GM10248 (cell line): ENCODE results near the gene SNAPC2.

Experiments
- CTCF ChIA-PET: fragments of 300-600 bp; sonication (Branson Sonifier 250); formaldehyde crosslinking; extraction: SDS; loops from one replicate; lab custom pipeline; 2021; ENCODE audit warnings: antibody characterized with exemption; lab: Yijun Ruan, JAX
- POLR2A ChIA-PET: fragments of 350-650 bp; sonication (Branson Sonifier 250); formaldehyde crosslinking; extraction: SDS; loops from one replicate; lab custom pipeline; 2020; ENCODE audit warnings: antibody characterized with exemption; lab: Yijun Ruan, JAX
- DNase-seq: peaks from one replicate; pipeline ENCODE4 v3.0.0; 2012; ENCODE audit errors: extremely low spot score
- TF ChIP-seq, protein P1 (sequence below): IDR thresholded peaks from 2 replicates; pipeline ENCODE4 v1.5.1; 2012; ENCODE audit warnings: mild to moderate bottlenecking, low read depth; ENCODE audit errors: extremely low read depth, missing control alignments, control extremely low read depth

Gene SNAPC2

DNA sequence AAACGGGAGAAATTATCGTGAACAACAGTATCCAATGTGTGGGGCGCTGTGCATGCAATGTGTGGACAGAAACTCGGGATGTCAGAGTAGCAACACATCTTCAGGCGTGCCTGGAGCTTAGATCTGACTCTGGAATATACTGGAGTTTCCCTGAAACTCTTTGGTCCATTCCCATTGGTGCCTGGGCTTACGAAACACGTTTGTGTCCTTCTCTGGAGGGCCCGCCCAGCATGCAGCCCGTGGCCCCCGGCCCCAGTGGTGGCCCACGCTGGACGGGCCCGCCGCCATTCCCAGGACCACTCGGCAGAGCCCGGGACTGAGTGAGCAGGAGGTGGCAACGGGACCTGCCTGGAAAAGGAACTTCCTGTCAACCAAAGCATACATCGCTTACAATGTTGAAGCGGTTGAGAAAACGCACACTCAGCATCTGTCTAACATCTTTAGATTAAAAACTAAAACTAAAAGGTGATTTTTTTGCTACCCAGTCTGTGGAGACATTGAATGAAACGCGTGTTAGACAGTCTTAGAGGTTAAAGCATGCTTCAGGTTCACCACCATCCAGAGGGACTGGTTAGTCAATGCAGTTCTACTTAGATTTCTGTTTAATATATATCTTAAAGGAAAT, 42.6 kb downstream of the SNAPC2 start:
- POLR2A ChIA-PET, result no interaction called here
- CTCF ChIA-PET, result no interaction called here
- no peak for DNase-seq
- TF ChIP-seq, protein P1, sequence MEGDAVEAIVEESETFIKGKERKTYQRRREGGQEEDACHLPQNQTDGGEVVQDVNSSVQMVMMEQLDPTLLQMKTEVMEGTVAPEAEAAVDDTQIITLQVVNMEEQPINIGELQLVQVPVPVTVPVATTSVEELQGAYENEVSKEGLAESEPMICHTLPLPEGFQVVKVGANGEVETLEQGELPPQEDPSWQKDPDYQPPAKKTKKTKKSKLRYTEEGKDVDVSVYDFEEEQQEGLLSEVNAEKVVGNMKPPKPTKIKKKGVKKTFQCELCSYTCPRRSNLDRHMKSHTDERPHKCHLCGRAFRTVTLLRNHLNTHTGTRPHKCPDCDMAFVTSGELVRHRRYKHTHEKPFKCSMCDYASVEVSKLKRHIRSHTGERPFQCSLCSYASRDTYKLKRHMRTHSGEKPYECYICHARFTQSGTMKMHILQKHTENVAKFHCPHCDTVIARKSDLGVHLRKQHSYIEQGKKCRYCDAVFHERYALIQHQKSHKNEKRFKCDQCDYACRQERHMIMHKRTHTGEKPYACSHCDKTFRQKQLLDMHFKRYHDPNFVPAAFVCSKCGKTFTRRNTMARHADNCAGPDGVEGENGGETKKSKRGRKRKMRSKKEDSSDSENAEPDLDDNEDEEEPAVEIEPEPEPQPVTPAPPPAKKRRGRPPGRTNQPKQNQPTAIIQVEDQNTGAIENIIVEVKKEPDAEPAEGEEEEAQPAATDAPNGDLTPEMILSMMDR, result no peak

DNA sequence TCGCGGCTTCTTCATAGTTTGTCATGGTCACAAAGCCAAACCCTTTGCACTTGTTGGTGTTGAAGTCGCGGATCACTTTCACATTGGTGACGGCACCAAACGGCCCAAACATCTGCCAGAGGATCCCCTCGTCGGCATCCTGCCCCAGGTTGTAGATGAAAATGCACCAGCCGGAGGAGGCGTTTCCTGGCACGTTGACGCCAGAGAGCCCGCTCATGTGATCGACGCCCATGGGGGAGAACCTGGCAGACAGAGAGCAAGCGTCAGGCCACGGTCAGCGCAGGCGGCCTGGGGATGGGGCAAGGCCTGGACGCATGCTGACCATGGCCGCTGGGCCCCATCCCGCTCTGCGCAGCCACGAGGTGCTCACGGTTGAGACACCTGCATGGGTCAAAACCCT, 43.4 kb downstream of the SNAPC2 start:
- CTCF ChIA-PET, result interaction anchor here (1.4 kb wide), 1 partner anchor 20 kb away, joined by 5 read pairs; the partner anchor contains the start of gene TIMM44
- POLR2A ChIA-PET, result no interaction called here
- TF ChIP-seq, protein P1, result no peak
- no peak for DNase-seq

DNA sequence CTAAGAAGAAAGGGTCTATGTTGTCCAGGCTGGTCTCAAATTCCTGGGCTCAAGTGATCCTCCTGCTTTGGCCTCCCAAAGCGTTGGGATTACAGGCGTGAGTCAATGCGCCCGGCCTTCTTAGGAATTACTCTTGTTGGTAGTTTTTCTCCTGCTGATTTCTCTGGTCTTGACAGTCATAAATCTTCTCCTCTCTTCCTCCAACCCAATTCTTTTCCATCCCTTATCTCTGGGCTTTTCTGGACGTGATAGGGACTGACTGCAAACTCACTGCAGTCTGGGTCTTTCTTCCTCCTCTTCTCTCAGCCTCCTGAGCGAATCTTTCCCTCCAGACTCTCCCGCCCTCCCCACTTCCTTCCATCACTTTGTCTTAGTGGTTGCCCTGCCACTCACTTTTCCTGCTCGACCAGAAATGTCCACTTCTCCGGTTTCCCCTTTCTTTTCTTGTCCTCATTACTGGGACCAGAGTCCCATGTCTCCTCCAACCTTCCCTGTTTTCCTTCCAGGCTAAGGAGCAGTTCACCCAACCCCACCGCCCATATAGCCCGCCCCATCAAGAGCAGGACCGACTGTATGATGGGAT, 45.2 kb downstream of the SNAPC2 start:
- ChIA-PET POLR2A (interaction anchor here (0.5 kb wide), 1 partner anchor 11 kb away, joined by 7 read pairs; no protein-coding TSS in a partner anchor), CTCF (interaction anchor here (1.9 kb wide), 1 partner anchor 21 kb away, joined by 7 read pairs; the partner anchor contains the start of gene TIMM44)
- TF ChIP-seq, protein P1, result no peak
- DNase-seq, result no peak

DNA sequence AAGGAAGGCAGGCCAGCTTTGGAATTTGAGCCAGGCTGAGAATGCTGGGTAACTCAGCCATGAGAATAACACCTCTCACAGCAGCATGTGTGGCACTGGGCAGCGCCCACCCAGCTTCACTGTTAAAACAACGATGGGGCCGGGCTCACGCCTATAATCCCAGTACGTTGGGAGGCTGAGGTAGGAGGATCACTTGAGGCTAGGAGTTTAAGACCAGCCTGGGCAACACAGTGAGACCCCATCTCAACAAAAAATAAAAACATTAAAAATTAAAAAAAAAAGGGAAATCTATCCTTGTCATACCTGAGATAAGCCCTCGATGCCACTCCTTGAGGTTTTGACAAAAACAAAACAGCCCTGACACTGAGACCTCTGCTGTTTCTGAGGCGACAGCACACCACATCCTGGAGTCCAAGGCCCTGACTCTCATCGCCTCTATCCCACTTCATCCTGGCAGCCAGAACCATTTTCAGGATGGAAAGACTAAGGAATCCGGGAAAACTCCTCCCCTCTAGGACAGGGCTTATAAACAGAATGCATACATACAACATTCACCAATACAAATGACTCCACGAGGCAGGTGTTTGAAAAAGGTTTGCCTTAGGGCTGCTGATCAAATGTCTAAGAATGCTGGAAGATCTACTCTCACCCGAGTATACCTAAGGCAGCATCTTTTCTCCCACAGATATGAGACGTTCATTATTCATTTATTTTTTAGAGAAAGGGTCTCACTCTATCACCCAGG, 46.0 kb downstream of the SNAPC2 start:
- ChIA-PET POLR2A (no interaction called here), CTCF (interaction anchor here (1.9 kb wide), 1 partner anchor 22 kb away, joined by 7 read pairs; the partner anchor contains the start of gene TIMM44)

DNA sequence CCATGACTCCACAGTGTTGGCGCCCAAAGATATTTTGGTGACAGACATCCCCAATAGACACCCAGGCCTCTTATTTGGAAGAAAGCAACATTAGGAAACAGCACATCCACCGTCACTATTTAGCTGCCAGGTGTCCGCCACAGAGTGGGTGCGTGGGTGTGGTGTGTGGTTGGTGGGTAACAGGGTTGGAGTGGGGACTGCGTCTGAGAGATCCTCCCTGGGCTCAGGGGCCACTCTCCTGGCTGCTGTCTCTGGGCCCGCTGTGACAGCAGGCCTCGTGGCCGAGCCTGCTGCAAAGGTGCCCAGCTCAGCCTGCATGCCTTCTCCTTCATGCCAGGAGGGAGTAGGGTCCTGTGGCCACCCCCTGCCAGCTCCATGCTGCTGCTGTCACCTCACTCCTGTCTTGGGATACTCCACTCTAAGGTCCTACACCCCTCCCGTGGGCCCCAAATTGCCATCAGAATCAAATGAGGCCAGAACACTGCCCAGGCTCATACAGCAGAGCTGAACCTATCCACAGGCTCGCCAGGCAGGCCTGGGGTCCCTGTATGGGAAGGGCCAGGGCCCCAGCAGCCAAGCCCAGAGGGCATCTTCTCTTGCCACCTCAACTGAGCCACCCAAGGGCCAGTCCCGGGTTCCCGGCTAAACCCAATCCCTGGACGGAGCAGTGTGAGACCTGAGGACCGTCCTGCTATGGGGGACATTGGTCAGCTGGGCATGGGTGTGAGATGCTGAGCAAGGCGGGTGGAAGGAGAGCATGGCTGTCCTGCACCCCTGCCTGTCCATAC, 48.1 kb downstream of the SNAPC2 start:
- TF ChIP-seq, protein P1, result no peak
- DNase-seq, result no peak
- POLR2A ChIA-PET, result interaction anchor here (0.6 kb wide), 1 partner anchor 30 kb away, joined by 3 read pairs; no protein-coding TSS in a partner anchor
- CTCF ChIA-PET, result interaction anchor here (1.1 kb wide), 1 partner anchor 17 kb away, joined by 3 read pairs; no protein-coding TSS in a partner anchor

More for the DNA sequence above, 46.0 kb downstream of the SNAPC2 start:
- TF ChIP-seq, protein P1, result no peak
- DNase-seq, result no peak
